K562 (cell line): ENCODE measurements around the gene CRABP1. TPM values are rescaled to one million over a fixed set of nuclear protein-coding genes. Genes with fewer than 3 reads are reported as not detected.

ENCODE experiments used
- ARHGAP35 ChIP-seq: fragments of 450-650 bp; IDR thresholded peaks from 2 replicates; pipeline ENCODE4 v1.6.1; 2018; ENCODE audit not compliant: partially characterized antibody
- ATF7 ChIP-seq: fragments of 450-650 bp; IDR thresholded peaks from 2 replicates; pipeline ENCODE4 v1.7.1; 2014; ENCODE audit warnings: mild to moderate bottlenecking, moderate library complexity
- BACH1 ChIP-seq: fragments of 200-800 bp; sonication (Bioruptor generic); IDR thresholded peaks from 2 replicates; pipeline ENCODE4 v1.6.1; 2016; ENCODE audit warnings: missing genetic modification characterization, missing compliant biosample characterization
- CTBP1 ChIP-seq: fragments of 450-650 bp; IDR thresholded peaks from 2 replicates; pipeline ENCODE4 v1.6.1; 2016; ENCODE audit warnings: borderline replicate concordance
- CXXC5 ChIP-seq: fragments of 250-450 bp; sonication (Bioruptor Pico); IDR thresholded peaks from 2 replicates; pipeline ENCODE4 v1.8.0; 2022; ENCODE audit warnings: inconsistent platforms, mild to moderate bottlenecking, moderate library complexity
- MEF2D ChIP-seq: conservative IDR thresholded peaks from 2 replicates; pipeline ENCODE4 v1.6.1; 2016; ENCODE audit warnings: low read depth, missing genetic modification characterization, missing compliant biosample characterization
- NCOA4 ChIP-seq: fragments of 450-650 bp; IDR thresholded peaks from 2 replicates; pipeline ENCODE4 v1.6.1; 2018; ENCODE audit warnings: mild to moderate bottlenecking; ENCODE audit not compliant: partially characterized antibody
- PHB ChIP-seq: fragments of 250-450 bp; sonication (Bioruptor Pico); IDR thresholded peaks from 2 replicates; pipeline ENCODE4 v1.5.0; 2021
- PHB2 ChIP-seq: fragments of 450-650 bp; IDR thresholded peaks from 2 replicates; pipeline ENCODE4 v1.6.1; 2017; ENCODE audit warnings: low read depth
- POLR2G ChIP-seq: fragments of 200-400 bp; formaldehyde crosslinking; IDR thresholded peaks from 2 replicates; pipeline ENCODE4 v1.6.1; 2017; ENCODE audit warnings: low read depth, mild to moderate bottlenecking, antibody characterized with exemption, low read length, moderate library complexity
- POLR3G ChIP-seq: IDR thresholded peaks from 2 replicates; pipeline ENCODE4 v1.6.1; 2011; ENCODE audit not compliant: insufficient read length, insufficient replicate concordance; ENCODE audit errors: extremely low read depth
- TARDBP ChIP-seq: fragments of 450-650 bp; IDR thresholded peaks from 2 replicates; pipeline ENCODE4 v1.6.1; 2016
- ZEB2 ChIP-seq: fragments of 450-650 bp; IDR thresholded peaks from 2 replicates; pipeline ENCODE4 v1.6.1; 2016
- ZNF212 ChIP-seq: fragments of 450-650 bp; formaldehyde crosslinking; IDR thresholded peaks from 2 replicates; pipeline ENCODE4 v1.4.0; 2020; ENCODE audit warnings: mild to moderate bottlenecking
- polyA plus RNA-seq, 8 experiments: library from polyadenylated mRNA; depleted of rRNA in 4 of 8; stranded (reverse) in 5 of 8; unstranded in 3 of 8; fragments of >200 nt; fragmentation: Nextera tagmentation in 2 of 8; fragmentation: Illumina TruSeq in 1 of 8; extraction: Ambion mirVana in 2 of 8; extraction: Trizol in 1 of 8; gene quantifications; 2 replicates each; pipeline versions ENCODE4 v1.2.1 to v1.2.3, GENCODE V29; 2011 to 2014; ENCODE audit warnings: inconsistent platforms in 1 of 8, missing spikeins in 1 of 8
- total RNA-seq, 7 experiments: library from RNA; depleted of rRNA in 6 of 7; stranded (reverse); fragments of >200 nt in 6 of 7; fragmentation: Illumina TruSeq in 2 of 7; extraction: Trizol in 2 of 7; gene quantifications; 2 replicates each; pipeline versions ENCODE4 v1.2.1 to v1.2.3, GENCODE V29; 2011 to 2021; ENCODE audit warnings: low replicate concordance in 1 of 7
- TF ChIP-seq, protein P1 (sequence below): fragments of 200-800 bp; sonication (Bioruptor generic); IDR thresholded peaks from 2 replicates; pipeline ENCODE4 v1.6.1; 2016; ENCODE audit warnings: missing genetic modification characterization, missing compliant biosample characterization
- TF ChIP-seq, protein P2 (sequence below): fragments of 450-650 bp; formaldehyde crosslinking; conservative IDR thresholded peaks from 2 replicates; pipeline ENCODE4 v1.4.0; 2022; ENCODE audit warnings: mild to moderate bottlenecking, missing genetic modification characterization
- TF ChIP-seq, protein P3 (sequence below): fragments of 450-650 bp; formaldehyde crosslinking; IDR thresholded peaks from 2 replicates; pipeline ENCODE4 v1.4.0; 2022; ENCODE audit warnings: missing genetic modification characterization

Gene CRABP1
- total and polyA plus RNA-seq, 9 of the 15 experiments (the other 6 are each of a cell fraction or from before 2014, with no cell fraction given) = 0.60 TPM; not detected in 8

DNA sequence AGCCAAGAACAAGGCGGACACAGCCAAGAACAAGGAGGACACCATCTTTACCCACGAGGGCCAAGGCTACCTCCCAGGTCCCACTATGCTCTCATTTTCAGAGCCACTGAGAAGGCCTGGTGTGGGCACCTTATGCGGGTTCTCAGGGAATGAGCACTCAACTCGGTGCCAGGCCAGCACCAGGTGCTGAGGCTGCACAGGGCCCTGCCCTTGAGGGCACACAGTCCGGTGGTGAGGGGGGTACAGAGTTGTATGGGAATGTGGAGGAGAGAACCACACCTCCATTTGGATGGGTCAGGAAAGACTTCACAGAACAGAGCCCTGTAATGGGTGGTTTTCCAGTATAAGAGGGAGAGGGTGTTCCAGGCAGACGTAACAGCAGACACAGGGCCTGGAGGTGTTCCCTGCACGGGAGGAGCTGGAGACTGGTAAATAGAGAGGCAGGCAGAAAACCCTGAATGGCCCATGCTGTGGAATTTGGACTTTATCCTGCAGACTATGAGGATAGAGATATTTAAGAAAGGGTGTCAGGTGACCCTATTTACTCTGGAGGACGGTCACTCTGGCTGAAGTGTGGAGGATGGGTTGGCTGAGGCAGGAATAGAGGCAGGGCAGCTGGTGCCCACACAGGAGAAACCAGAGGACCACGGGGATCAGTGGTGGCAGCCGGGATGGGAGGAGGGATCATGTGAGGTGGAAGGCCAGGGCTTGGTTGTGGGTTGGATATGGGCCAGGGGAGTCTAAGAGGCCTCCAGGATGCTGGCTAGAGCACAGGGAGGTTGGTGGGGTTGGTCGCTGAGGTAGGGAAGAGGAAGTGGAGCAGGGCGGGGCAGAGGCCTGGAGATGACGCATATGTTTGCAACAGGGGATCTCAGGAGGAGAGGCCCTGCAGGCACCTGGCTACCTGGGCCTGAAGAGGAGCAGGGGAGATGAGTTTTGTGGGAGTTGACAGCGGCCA lies 34.6 kb downstream of the CRABP1 start (continued):
- TF ChIP-seq, protein P1, sequence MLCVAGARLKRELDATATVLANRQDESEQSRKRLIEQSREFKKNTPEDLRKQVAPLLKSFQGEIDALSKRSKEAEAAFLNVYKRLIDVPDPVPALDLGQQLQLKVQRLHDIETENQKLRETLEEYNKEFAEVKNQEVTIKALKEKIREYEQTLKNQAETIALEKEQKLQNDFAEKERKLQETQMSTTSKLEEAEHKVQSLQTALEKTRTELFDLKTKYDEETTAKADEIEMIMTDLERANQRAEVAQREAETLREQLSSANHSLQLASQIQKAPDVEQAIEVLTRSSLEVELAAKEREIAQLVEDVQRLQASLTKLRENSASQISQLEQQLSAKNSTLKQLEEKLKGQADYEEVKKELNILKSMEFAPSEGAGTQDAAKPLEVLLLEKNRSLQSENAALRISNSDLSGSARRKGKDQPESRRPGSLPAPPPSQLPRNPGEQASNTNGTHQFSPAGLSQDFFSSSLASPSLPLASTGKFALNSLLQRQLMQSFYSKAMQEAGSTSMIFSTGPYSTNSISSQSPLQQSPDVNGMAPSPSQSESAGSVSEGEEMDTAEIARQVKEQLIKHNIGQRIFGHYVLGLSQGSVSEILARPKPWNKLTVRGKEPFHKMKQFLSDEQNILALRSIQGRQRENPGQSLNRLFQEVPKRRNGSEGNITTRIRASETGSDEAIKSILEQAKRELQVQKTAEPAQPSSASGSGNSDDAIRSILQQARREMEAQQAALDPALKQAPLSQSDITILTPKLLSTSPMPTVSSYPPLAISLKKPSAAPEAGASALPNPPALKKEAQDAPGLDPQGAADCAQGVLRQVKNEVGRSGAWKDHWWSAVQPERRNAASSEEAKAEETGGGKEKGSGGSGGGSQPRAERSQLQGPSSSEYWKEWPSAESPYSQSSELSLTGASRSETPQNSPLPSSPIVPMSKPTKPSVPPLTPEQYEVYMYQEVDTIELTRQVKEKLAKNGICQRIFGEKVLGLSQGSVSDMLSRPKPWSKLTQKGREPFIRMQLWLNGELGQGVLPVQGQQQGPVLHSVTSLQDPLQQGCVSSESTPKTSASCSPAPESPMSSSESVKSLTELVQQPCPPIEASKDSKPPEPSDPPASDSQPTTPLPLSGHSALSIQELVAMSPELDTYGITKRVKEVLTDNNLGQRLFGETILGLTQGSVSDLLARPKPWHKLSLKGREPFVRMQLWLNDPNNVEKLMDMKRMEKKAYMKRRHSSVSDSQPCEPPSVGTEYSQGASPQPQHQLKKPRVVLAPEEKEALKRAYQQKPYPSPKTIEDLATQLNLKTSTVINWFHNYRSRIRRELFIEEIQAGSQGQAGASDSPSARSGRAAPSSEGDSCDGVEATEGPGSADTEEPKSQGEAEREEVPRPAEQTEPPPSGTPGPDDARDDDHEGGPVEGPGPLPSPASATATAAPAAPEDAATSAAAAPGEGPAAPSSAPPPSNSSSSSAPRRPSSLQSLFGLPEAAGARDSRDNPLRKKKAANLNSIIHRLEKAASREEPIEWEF (CRISPR knock-in tag) = no peak
- TF ChIP-seq CXXC5 (CRISPR knock-in tag) = 0 out of 2 replicates have a peak, but pooled peaks have one; percentile 24
- no peak for TF ChIP-seq ZNF212 (CRISPR knock-in tag)
- TF ChIP-seq ZEB2 = peak; percentile 94
- TF ChIP-seq POLR3G = no peak
- TF ChIP-seq PHB (CRISPR knock-in tag) = no peak
- TF ChIP-seq POLR2G = no peak
- no peak for TF ChIP-seq PHB2
- no peak for TF ChIP-seq TARDBP
- no peak for TF ChIP-seq MEF2D (tag)
- TF ChIP-seq, protein P2, sequence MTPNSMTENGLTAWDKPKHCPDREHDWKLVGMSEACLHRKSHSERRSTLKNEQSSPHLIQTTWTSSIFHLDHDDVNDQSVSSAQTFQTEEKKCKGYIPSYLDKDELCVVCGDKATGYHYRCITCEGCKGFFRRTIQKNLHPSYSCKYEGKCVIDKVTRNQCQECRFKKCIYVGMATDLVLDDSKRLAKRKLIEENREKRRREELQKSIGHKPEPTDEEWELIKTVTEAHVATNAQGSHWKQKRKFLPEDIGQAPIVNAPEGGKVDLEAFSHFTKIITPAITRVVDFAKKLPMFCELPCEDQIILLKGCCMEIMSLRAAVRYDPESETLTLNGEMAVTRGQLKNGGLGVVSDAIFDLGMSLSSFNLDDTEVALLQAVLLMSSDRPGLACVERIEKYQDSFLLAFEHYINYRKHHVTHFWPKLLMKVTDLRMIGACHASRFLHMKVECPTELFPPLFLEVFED (CRISPR knock-in tag) = no peak
- peak; percentile 89; the same call in 1 of the 2 replicates for TF ChIP-seq CTBP1
- TF ChIP-seq, protein P3, sequence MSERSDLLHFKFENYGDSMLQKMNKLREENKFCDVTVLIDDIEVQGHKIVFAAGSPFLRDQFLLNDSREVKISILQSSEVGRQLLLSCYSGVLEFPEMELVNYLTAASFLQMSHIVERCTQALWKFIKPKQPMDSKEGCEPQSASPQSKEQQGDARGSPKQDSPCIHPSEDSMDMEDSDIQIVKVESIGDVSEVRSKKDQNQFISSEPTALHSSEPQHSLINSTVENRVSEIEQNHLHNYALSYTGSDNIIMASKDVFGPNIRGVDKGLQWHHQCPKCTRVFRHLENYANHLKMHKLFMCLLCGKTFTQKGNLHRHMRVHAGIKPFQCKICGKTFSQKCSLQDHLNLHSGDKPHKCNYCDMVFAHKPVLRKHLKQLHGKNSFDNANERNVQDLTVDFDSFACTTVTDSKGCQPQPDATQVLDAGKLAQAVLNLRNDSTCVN (CRISPR knock-in tag) = peak; percentile 64; the same call in 1 of the 2 replicates
- TF ChIP-seq NCOA4 = no peak
- TF ChIP-seq ATF7 = peak; percentile 52
- TF ChIP-seq ARHGAP35 = no peak
- TF ChIP-seq BACH1 (tag) = no peak
